Retinal pigment epithelial cell (primary cell): ENCODE data around the gene PLEK.
"Not testable (repeated sequence)": the region's sequence is repeated elsewhere in the genome, so short reads cannot be mapped to it uniquely, and the experiment has no call there.

Source experiments
- DNase-seq: peaks from one replicate; pipeline ENCODE4 v3.0.0-alpha.2; 2010; ENCODE audit warnings: low read depth
- H3K4me3 ChIP-seq: 2 replicates; pipeline ENCODE4 v1.5.1; 2011; ENCODE audit warnings: mild to moderate bottlenecking, low read length, control low read depth, moderate library complexity
- CTCF ChIP-seq: conservative IDR thresholded peaks from 2 replicates; pipeline ENCODE4 v1.5.1; 2011; ENCODE audit warnings: low read depth, low read length, control low read depth, inconsistent platforms

Gene PLEK

GRCh38 chr2:68341062-68341329, 24.1 kb upstream of the PLEK start:
- no peak overlapping the region for H3K4me3 ChIP-seq
- no peak for DNase-seq
- no peak for TF ChIP-seq CTCF

GRCh38 chr2:68341583-68341982, 23.5 kb upstream of the PLEK start:
- TF ChIP-seq CTCF, result no peak
- no peak for DNase-seq
- H3K4me3 ChIP-seq, result no peak overlapping the region

- no peak for DNase-seq
- TF ChIP-seq CTCF, result no peak
- H3K4me3 ChIP-seq, result no peak overlapping the region
Observed at GRCh38 chr2:68342470-68342869, 22.6 kb upstream of the PLEK start.

GRCh38 chr2:68344031-68344430, 21.1 kb upstream of the PLEK start:
- no peak for DNase-seq
- TF ChIP-seq CTCF, result no peak
- no peak overlapping the region for H3K4me3 ChIP-seq

GRCh38 chr2:68345129-68345875, 19.8 kb upstream of the PLEK start:
- no peak for DNase-seq
- no peak overlapping the region for H3K4me3 ChIP-seq
- TF ChIP-seq CTCF, result no peak

GRCh38 chr2:68349091-68349490, 16.0 kb upstream of the PLEK start:
- not testable (repeated sequence) for DNase-seq, H3K4me3 ChIP-seq

GRCh38 chr2:68351997-68352396, 13.1 kb upstream of the PLEK start:
- no peak for DNase-seq
- H3K4me3 ChIP-seq, result no peak overlapping the region
- no peak for TF ChIP-seq CTCF
